GM19025 (cell line): ENCODE results near the gene NRIP1.
"Not testable (repeated sequence)": the region's sequence is repeated elsewhere in the genome, so short reads cannot be mapped to it uniquely, and the experiment has no call there.

Source experiments
- ATAC-seq: cut with Tn5 transposase; IDR thresholded peaks from one replicate; pipeline ENCODE4 v1.9.1; 2021; ENCODE audit warnings: mild to moderate bottlenecking, low read depth, moderate library complexity; ENCODE audit not compliant: unreplicated experiment

Gene NRIP1

GRCh38 chr21:15045017-15045416 is 19.8 kb downstream of the NRIP1 start:
- ATAC-seq: no peak

DNA sequence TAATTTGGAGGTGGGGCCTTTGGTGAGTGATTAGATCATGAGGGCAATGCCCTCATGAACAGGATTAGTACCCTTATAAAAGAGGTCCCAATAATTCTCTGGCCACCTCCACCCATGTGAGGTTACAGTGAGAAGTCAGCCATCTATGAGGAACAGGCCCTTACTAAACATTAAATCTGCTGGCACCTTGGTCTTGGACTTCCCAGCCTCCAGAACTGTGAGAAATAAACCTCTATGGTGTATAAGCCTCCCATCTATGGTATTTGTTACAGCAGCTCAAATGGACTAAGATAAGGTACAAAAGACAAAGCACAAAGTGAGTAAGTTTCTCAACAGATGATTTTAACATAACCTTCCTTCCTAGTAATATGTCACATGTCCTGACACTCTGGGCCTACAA is 22.3 kb downstream of the NRIP1 start:
- no peak for ATAC-seq

DNA sequence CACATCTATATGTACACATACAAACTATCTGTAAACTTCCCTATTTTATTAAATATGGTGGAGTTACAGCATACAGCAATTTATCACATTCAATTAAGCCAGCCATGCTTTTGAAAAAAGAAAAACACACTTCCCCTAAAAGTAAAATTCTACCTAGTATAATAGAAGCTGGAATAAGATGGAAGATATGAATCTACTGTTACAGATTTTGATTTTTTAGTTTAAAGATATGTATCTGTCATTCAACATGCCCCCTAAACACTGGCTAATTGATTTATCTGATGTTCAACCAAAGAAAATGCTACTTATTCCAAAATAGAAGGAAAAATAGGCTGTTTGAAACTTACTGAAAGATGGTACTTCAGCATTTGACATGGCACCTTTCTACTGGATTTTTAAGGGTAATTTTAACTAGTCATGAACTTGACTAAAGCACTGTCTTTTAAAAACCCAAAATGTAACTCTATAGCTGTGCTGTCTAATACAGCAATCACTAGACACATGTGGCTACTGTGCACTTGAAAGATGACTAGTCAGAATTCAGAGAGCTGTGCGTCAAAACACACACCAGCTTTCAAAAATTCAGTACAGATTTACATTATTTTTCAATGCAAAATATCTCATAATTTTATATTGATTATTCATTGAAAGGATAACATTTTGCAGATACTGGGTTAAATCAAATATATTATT is 25.0 kb downstream of the NRIP1 start:
- ATAC-seq: no peak

DNA sequence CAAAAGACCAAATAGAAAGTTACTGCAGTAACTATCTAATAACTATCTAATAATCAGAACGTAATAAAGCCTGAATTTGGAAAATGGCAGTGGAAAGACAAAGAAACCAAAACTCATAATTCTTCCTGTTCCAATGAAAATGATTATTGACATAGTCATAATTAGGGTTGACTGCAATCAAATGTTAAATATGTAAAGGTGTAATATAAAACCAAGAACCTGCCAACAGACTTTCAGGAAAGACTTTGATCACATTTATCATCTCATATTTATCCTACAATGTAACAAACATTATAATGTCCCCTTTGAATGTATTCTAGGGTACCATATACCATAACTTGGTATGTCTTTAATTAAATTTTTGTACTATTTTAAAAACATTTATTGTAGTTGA is 26.9 kb downstream of the NRIP1 start:
- ATAC-seq: no peak

DNA sequence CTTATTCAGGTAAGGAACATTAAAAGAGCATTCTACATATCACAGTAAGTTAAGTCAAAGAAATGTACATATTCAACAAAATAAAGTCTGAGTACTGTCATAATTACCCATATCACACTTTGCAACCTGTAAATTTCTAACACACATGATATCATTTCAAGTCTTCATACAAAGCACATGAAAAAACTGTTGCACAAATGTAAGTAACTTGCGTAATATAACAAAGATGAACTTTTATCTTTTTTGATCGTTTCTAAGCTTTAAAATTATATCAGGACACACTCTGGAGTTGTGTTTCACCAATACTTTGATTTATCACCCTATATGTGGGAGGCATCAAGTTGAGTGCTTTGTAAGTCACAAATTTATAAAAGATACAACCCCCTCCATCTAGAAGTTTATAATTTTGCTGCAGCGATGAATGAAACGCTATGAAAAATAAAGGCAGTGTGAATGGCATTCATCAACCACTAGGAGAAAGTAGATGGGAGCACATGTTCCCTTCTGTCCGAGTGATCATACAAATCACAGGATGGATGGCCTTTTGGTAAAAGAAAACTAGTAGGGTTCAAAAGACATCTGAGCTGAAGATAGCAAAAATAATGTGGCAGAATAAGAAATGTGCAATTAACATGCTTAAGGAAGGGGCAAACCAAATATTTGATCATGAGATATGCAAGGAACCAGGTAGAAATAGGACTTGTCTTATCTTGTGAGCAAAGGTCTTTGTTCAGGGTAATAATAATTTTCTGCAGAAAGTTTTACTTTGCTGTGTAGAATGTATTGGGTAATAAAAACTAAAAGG is 27.5 kb downstream of the NRIP1 start:
- ATAC-seq: no peak

DNA sequence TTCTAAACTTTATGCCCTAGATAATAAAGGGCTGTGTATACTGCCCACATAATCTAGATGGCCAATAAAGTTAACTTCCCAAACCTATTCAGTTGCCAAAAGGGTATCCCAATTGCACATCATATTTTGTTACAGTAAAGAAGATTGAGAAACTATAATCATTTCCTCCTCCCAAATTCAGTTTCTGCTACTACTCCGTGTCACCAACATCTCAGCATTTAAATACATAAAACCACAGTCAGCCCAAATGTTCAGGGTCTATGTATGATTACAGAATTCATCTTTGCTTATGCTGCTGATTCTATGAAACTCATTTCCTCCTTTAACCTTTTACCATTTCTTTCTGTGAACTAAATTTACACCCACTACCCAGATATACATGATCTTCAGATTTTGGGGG is 28.6 kb downstream of the NRIP1 start:
- no peak for ATAC-seq

DNA sequence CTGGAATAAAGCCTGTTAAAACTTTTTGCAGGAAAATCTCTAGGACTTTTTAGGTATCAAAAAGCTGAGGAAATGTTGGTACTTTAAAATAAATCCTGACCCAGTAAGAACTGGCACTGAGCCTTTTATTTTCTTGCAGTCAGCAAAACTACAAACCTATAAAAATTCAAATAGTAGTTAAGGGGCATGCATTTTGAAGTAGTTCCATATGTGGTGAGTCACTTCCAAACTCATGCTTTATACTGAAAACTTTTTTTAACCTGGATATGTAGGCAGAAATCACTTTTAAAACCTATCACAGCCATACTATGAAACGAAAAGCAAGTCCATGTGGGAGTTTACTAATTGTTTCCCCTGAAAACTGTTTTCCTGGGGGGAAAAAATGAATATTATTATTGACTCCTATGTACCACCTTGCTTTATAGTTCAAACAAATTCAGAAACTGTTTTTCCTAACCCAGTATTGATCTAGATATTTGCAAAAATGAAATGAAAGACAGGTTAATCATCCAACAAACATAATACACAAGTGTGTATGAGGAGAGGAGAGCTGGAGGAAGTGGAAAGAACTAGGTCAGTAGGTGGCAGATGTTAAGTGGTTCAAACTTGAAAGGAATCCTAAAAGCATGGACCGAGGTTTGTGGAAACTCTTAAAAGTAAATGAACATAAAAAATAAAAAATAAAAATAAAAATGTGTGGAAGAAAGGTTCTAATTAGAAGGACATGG is 30.5 kb downstream of the NRIP1 start:
- no peak for ATAC-seq

DNA sequence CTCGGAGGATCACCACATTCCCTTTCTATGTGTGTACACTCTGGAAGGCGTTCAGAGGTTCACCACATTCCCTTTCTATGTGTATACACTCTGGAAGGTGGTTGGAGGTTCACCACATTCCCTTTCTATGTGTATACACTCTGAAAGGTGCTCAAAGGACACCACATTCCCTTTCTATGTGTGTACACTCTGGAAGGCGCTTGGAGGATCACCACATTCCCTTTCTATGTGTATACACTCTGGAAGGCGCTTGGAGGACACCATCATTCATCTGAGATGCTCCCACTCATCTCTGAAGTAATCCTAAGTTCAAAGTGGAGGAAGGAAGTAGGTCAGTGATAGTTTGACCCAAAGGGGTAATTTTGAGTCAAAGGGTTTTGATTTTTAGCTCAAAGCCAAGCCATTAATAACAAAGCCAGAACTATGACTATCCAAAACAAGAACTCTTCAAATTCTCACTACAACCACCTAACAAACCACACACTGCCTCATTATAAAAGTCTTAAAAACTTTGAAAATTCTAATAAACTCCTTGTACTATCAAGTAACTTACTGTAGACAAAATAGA is 32.9 kb downstream of the NRIP1 start:
- no peak for ATAC-seq

DNA sequence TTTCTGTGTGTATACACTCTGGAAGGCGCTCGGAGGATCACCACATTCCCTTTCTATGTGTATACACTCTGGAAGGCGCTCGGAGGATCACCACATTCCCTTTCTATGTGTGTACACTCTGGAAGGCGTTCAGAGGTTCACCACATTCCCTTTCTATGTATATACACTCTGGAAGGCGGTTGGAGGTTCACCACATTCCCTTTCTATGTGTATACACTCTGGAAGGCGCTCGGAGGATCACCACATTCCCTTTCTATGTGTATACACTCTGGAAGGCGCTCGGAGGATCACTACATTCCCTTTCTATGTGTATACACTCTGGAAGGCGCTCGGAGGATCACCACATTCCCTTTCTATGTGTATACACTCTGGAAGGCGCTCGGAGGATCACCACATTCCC is 33.4 kb downstream of the NRIP1 start:
- ATAC-seq: not testable (repeated sequence)

- ATAC-seq: not testable (repeated sequence)
Observed at GRCh38 chr21:15030861-15031260, 33.9 kb downstream of the NRIP1 start.

DNA sequence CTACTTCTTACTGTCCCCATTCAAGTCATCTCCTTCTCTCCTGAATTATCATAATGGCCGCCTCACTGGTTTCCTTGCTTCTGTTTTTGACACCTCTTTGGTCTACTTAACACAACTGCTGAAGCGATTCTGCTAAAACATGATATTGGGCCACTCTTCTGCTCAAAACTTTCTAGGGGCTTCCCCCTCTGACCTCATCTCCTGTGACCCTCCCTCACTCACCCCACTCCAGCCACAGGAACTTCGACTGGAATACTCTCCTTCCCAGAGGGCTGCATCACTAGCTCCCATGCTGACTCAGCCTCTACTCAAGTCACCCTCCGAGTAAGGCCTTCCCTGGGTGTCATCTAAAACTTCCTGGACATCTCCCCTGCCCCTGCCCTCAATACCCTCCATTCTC is 35.7 kb downstream of the NRIP1 start:
- ATAC-seq: no peak

- no peak for ATAC-seq
Observed at GRCh38 chr21:15028186-15028585, 36.6 kb downstream of the NRIP1 start.

GRCh38 chr21:15027056-15027455 is 37.7 kb downstream of the NRIP1 start:
- no peak for ATAC-seq

DNA sequence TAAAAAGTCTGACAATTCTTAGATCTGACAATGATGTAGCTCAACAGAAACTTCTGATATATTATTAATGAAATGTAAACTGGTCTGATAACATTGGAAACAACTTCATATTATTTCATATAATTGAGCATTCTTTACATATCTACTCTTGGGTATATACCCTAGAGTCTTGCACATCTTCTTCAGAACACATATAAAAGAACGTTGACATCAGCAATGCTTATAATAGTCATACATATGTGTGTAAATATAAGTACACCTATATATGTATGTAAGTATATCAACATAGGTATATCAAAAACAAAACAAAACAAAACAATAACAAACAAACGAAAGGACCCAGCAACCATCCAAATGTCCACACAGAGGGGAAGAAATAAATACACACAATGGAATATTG is 38.4 kb downstream of the NRIP1 start:
- no peak for ATAC-seq

DNA sequence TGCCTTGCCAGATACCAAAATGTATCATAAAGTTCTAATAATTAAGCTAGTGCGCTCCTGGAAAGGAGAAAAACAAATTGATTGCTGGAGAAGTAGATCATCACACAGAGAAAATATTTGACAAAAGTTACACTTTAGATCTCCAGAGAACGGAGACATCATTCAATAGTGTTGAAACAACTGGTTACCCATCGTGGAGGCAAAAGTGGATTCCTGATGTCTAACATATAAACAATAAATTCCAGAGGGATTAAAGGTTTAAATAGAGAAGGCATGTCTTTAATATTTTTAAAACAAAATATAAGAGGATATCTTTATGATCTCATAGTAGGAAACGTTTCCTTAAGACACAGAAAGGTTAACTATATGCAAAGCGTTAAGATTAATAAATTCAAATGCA is 41.0 kb downstream of the NRIP1 start:
- no peak for ATAC-seq

DNA sequence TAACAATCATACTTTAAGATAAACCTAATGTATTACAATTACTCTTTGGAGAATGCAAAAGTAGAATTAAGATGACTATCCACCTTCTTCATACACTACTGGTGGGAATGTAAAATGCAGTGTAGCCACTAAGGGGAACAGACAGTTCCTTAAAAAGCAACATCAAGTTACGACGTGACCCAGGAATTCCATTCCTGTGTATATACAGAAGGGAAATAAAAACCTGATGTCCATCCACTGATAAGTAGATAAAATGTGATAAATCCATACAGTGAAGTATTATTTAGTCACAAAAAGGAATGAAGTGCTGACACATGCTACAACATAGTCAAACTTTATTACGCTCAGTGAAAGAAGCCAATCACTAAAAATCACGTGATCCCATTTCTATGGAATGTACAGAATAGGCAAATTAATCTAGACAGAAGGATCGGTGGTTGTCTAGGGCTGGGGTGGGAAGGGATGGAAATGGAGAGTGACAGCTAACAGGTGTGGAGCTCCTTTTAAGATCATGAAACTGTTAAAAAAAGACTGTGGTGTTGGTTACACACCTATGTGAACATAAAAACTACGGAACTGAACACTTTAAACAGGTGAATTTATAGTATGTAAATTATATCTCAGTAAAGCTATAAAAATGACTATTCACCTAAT is 42.1 kb downstream of the NRIP1 start:
- ATAC-seq: no peak

- ATAC-seq: no peak
Observed at GRCh38 chr21:15020797-15021196, 44.0 kb downstream of the NRIP1 start.

DNA sequence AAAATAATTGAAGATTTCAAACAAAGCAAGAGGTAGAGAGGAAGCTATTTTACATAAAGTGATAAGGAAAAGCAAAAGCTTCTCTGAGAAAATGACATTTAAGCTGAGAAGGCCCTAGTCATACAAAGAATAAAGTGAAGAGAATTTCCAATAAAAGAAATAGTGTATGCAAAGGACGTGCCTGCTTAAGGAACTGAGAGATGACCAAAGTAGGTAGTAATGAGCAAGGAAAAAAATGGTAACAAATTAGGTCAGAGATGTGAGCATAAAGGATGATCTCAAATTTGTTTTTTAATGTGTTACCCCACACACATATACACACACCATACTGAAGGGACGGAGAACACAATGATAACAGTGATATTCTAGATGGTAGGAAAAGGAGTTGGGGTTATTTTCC is 46.4 kb downstream of the NRIP1 start:
- ATAC-seq: no peak

DNA sequence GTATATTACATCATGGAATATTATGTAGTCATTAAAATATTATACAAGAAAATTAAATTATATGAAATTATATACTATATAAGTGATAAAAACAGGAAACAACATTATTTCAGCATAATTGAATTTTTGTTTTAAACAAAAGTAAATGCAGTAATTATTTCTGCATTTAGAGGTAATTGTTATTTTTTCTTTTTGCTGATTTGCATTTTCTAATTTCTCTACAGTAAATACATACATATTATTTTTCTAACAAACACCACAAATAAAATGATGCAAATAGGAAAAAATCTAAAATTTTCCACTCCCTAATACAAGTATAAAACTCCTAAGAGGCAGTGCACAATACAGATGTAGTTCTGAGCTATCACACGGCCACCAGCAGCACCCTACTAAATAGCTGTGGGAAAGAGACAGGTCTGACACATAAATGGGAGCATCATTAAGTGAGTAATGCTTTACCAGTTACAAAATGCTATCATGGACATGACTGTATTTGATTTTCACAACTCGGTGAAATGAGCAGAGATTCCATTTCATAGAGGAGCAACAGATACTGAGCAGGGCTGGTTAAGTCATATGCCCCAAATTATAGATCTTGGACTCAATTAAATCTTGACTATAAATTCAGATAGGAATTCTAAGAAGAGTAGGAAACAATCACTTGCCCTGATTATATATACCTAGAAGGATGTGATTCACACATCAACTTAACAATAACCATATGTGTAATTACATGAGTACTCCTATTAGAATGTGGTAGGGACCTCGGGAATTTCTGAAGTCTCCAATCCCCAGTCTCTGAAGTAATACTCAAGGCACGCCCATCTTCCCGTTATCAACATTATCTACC is 49.0 kb downstream of the NRIP1 start:
- ATAC-seq: no peak

GRCh38 chr21:15014221-15014620 is 50.6 kb downstream of the NRIP1 start:
- no peak for ATAC-seq
